ENCODE results near the gene PPP3CA. TPM values are rescaled to one million over a fixed set of nuclear protein-coding genes. Genes with fewer than 3 reads are reported as not detected.

PPP3CA gene
- total RNA-seq, 6 experiments from 2014 or later, result 12.1 to 14.5 (median 13.1) TPM

DNA sequence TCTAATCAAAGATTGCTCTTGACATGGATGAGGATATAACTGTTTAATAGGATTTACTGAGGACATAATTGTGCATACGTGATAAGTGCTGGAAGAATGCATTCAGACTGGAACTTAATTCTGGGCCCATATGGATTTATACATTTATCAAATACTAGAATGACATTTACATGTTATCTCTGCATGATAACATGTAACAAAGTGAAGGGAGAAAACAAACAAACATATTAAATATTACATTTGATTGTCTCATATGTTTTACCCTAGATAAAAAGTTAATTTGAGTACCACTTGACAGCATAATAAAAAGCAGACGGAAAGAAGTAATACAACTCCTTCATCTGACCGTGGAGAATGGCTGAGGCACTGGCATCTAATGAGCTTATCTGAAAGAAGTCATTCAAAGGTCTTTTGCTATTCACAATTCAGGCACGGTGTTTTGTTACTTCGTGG, 297.8 kb downstream of the PPP3CA start:
- H3K4me3 ChIP-seq, result no peak overlapping the region
- H3K27ac ChIP-seq, result no peak overlapping the region
- H3K4me1 ChIP-seq, result no peaks in the 10 kb centered on the region
- no peak for TF ChIP-seq POLR2A (IDR thresholded peaks at IDR 0.05)
- TF ChIP-seq, protein P1, sequence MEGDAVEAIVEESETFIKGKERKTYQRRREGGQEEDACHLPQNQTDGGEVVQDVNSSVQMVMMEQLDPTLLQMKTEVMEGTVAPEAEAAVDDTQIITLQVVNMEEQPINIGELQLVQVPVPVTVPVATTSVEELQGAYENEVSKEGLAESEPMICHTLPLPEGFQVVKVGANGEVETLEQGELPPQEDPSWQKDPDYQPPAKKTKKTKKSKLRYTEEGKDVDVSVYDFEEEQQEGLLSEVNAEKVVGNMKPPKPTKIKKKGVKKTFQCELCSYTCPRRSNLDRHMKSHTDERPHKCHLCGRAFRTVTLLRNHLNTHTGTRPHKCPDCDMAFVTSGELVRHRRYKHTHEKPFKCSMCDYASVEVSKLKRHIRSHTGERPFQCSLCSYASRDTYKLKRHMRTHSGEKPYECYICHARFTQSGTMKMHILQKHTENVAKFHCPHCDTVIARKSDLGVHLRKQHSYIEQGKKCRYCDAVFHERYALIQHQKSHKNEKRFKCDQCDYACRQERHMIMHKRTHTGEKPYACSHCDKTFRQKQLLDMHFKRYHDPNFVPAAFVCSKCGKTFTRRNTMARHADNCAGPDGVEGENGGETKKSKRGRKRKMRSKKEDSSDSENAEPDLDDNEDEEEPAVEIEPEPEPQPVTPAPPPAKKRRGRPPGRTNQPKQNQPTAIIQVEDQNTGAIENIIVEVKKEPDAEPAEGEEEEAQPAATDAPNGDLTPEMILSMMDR (IDR thresholded peaks at IDR 0.05), result no peak
- DNase-seq, result no peak
- intact Hi-C loops (cut with DNase I), result no loop called here
- no peaks in the 10 kb centered on the region for H3K9me3 ChIP-seq
- H3K27me3 ChIP-seq, result no peaks in the 10 kb centered on the region
- no peaks in the 10 kb centered on the region for H3K36me3 ChIP-seq
- WGBS (ENCODE audit: insufficient coverage, low coverage, low lambda C conversion rate, missing lambda C conversion rate), result 78% methylated on average over 5 of the region's 5 CpGs
- ATAC-seq, result no peak

DNA sequence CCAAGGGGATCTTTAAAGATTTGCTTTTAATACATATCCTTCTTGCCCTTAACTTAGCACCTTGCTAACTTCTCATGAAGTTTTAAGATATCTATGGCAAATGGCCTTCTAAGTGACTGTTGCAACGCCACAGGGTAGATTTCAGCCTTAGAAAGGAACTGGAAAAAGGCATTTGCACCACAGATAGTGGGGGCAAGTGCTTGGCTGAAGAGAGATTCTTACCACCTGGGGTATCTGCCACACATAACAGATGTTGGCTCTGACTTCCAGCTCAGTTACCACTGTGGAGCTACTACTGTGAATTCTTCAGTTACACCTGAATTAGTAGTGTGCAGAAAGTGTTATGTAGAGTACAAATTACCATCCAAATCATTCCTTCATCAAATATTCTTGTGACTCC, 302.6 kb downstream of the PPP3CA start:
- DNase-seq (no peak), ATAC-seq (no peak)
- H3K4me3 ChIP-seq, result no peak overlapping the region
- H3K4me1 ChIP-seq, result no peaks in the 10 kb centered on the region
- H3K9me3 ChIP-seq, result no peaks in the 10 kb centered on the region
- intact Hi-C loops (cut with DNase I), result no loop called here
- 100% methylated on average over 1 of the region's 1 CpG for WGBS (ENCODE audit: insufficient coverage, low coverage, low lambda C conversion rate, missing lambda C conversion rate)
- no peak overlapping the region for H3K27ac ChIP-seq
- H3K36me3 ChIP-seq, result no peaks in the 10 kb centered on the region
- H3K27me3 ChIP-seq, result no peaks in the 10 kb centered on the region
- no peak for TF ChIP-seq POLR2A (IDR thresholded peaks at IDR 0.05)
- TF ChIP-seq, protein P1 (IDR thresholded peaks at IDR 0.05), result no peak

DNA sequence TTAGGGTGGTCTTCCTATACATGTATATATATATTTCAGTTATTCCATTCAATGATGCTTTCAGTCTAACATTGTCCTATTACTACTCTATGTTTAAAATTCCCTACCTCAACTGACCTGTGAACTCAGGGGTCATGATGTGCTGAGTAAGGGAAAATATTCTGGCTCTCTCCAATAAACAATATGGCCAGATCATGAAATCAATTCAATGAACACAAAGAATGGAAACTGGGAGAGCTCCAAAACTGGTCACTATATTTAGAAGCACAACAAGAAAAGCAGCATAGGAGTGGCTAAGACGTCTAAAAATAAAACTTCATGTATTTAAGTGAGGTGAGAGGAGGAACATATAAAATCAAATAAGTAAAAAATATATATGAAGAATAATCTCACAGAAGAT, 304.5 kb downstream of the PPP3CA start:
- no peaks in the 10 kb centered on the region for H3K36me3 ChIP-seq
- ATAC-seq, result no peak
- 36% methylated on average over 1 of the region's 1 CpG for WGBS (ENCODE audit: insufficient coverage, low coverage, low lambda C conversion rate, missing lambda C conversion rate)
- no peak overlapping the region for H3K27ac ChIP-seq
- no peak for DNase-seq
- no peaks in the 10 kb centered on the region for H3K9me3 ChIP-seq
- H3K4me3 ChIP-seq, result no peak overlapping the region
- H3K4me1 ChIP-seq, result no peaks in the 10 kb centered on the region
- intact Hi-C loops (cut with DNase I), result no loop called here
- TF ChIP-seq POLR2A (IDR thresholded peaks at IDR 0.05), result no peak
- TF ChIP-seq, protein P1 (IDR thresholded peaks at IDR 0.05), result no peak
- no peaks in the 10 kb centered on the region for H3K27me3 ChIP-seq

DNA sequence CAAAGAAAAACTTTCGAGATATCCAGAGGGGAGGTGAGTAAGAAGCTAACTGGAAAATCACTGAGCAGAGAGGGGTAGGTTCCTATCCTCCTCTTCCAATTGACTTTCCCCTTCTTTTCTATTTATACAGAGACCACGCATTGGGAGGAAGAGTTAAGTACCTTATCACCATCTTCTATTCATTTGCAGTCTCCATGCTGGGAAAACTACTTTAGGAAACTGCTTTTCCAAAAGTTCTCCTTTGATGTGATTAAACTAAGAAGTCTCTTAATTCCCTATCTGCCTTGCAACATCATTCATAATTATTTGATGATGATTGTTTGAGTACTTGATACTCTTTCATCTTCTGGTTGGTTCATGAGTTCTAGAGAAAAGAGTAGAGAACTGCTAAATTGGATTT, 306.6 kb downstream of the PPP3CA start:
- Histone ChIP-seq H3K4me3 (no peak overlapping the region), H3K4me1 (no peaks in the 10 kb centered on the region), H3K36me3 (no peaks in the 10 kb centered on the region), H3K27ac (no peak overlapping the region), H3K27me3 (no peaks in the 10 kb centered on the region), H3K9me3 (no peaks in the 10 kb centered on the region)
- WGBS (ENCODE audit: insufficient coverage, low coverage, low lambda C conversion rate, missing lambda C conversion rate), result 56% methylated on average over 2 of the region's 2 CpGs
- DNase-seq (no peak), ATAC-seq (no peak)
- intact Hi-C loops (cut with DNase I), result no loop called here
- TF ChIP-seq, protein P1 (IDR thresholded peaks at IDR 0.05), result no peak
- TF ChIP-seq POLR2A (IDR thresholded peaks at IDR 0.05), result no peak

DNA sequence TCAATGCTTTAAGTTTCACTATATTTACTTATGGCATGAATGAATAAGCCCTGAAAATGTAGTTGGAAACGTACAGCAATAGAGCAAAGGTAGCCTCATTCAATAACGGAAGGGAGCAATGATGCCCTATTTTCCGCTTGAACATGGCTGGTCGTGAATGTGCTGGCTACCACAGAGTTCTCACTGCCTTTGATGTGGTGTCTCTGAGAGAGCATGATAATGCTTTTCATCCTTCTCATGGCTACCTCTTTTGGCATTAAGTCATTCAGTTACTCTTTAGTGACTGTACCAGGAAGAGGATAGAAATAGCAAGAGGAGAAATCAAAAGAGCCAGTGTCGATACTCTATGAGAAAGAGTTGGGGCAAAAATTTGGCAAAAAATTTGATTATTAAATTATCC, 308.0 kb downstream of the PPP3CA start:
- Histone ChIP-seq H3K4me1 (no peaks in the 10 kb centered on the region), H3K36me3 (no peaks in the 10 kb centered on the region), H3K27me3 (no peaks in the 10 kb centered on the region), H3K4me3 (no peak overlapping the region), H3K27ac (no peak overlapping the region), H3K9me3 (no peaks in the 10 kb centered on the region)
- TF ChIP-seq, protein P1 (IDR thresholded peaks at IDR 0.05), result no peak
- no peak for TF ChIP-seq POLR2A (IDR thresholded peaks at IDR 0.05)
- WGBS (ENCODE audit: insufficient coverage, low coverage, low lambda C conversion rate, missing lambda C conversion rate), result 75% methylated on average over 4 of the region's 5 CpGs
- no peak for DNase-seq
- intact Hi-C loops (cut with DNase I), result no loop called here
- ATAC-seq, result no peak

Data from right lobe of liver (tissue), 6 donors.